Measurements from ENCODE around the gene NUFIP1.

NUFIP1 gene

DNA sequence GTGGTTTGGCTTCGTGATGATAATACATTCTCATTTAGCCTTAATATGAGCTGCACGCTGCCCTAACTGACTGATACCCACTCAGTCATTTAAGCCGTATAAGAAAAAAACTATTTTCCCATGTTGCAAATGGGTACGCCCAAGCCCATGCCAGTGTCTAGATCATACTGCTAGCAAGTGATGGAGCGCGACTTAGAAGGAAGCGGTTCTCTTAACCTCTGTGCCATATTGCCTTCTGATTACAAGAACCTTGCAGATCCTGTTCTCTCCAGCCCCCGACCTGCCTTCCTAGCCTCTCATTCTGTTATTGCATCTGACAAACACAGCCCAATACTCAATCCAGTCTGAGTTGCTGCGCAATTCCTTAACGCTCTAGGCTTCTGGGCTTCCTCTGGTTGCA is 670 bp upstream of the NUFIP1 start:
- Histone ChIP-seq H3K4me3 (replicated peaks; ENCODE audit: insufficient read depth, low read length) (peak overlapping the region; percentile 99), H3K27me3 (ENCODE audit: insufficient read depth, poor library complexity, severe bottlenecking) (no peaks in the 10 kb centered on the region), H3K27ac (replicated peaks) (peak overlapping the region; percentile 86)
- TF ChIP-seq POLR2AphosphoS5 (IDR thresholded peaks at IDR 0.05; ENCODE audit: low read depth) (no peak), SPI1 (IDR thresholded peaks at IDR 0.05; ENCODE audit: borderline replicate concordance, low read depth) (no peak), GABPA (IDR thresholded peaks at IDR 0.05; ENCODE audit: low read depth) (no peak)
- TF ChIP-seq, protein P1, sequence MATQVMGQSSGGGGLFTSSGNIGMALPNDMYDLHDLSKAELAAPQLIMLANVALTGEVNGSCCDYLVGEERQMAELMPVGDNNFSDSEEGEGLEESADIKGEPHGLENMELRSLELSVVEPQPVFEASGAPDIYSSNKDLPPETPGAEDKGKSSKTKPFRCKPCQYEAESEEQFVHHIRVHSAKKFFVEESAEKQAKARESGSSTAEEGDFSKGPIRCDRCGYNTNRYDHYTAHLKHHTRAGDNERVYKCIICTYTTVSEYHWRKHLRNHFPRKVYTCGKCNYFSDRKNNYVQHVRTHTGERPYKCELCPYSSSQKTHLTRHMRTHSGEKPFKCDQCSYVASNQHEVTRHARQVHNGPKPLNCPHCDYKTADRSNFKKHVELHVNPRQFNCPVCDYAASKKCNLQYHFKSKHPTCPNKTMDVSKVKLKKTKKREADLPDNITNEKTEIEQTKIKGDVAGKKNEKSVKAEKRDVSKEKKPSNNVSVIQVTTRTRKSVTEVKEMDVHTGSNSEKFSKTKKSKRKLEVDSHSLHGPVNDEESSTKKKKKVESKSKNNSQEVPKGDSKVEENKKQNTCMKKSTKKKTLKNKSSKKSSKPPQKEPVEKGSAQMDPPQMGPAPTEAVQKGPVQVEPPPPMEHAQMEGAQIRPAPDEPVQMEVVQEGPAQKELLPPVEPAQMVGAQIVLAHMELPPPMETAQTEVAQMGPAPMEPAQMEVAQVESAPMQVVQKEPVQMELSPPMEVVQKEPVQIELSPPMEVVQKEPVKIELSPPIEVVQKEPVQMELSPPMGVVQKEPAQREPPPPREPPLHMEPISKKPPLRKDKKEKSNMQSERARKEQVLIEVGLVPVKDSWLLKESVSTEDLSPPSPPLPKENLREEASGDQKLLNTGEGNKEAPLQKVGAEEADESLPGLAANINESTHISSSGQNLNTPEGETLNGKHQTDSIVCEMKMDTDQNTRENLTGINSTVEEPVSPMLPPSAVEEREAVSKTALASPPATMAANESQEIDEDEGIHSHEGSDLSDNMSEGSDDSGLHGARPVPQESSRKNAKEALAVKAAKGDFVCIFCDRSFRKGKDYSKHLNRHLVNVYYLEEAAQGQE (IDR thresholded peaks at IDR 0.05; ENCODE audit: insufficient replicate concordance, low read depth), result no peak
- DNase-seq (ENCODE audit: low read depth in 1 of 2, low spot score in 1 of 2), result no peak

DNA sequence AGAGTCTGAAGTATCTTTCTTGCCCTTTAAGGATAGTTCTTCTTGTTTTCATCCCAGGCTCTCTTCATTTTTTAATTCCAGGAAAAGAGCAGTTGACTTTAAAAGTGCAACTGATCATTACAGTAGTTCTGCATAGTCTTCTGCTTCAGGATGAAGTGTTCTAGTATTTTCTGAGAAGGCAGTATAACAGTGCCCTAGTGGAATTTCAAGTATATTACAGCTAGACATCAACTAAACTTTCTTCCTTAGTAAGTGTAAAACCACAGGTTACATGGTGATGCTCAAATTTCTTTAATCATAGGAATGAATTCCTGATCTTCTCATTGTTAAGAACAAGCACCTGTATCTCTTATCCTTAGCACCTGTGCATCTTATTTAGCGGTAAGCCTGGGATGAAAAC is 10.9 kb downstream of the NUFIP1 start:
- no peak for TF ChIP-seq GABPA (IDR thresholded peaks at IDR 0.05; ENCODE audit: low read depth)
- TF ChIP-seq SPI1 (IDR thresholded peaks at IDR 0.05; ENCODE audit: borderline replicate concordance, low read depth), result no peak
- TF ChIP-seq POLR2AphosphoS5 (IDR thresholded peaks at IDR 0.05; ENCODE audit: low read depth), result no peak
- TF ChIP-seq, protein P2, sequence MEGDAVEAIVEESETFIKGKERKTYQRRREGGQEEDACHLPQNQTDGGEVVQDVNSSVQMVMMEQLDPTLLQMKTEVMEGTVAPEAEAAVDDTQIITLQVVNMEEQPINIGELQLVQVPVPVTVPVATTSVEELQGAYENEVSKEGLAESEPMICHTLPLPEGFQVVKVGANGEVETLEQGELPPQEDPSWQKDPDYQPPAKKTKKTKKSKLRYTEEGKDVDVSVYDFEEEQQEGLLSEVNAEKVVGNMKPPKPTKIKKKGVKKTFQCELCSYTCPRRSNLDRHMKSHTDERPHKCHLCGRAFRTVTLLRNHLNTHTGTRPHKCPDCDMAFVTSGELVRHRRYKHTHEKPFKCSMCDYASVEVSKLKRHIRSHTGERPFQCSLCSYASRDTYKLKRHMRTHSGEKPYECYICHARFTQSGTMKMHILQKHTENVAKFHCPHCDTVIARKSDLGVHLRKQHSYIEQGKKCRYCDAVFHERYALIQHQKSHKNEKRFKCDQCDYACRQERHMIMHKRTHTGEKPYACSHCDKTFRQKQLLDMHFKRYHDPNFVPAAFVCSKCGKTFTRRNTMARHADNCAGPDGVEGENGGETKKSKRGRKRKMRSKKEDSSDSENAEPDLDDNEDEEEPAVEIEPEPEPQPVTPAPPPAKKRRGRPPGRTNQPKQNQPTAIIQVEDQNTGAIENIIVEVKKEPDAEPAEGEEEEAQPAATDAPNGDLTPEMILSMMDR (IDR thresholded peaks at IDR 0.05; ENCODE audit: insufficient read depth, low read length), result no peak
- TF ChIP-seq, protein P1 (IDR thresholded peaks at IDR 0.05; ENCODE audit: insufficient replicate concordance, low read depth), result no peak
- peak overlapping the region; percentile 36 for H3K27ac ChIP-seq (replicated peaks)
- no peaks in the 10 kb centered on the region for H3K27me3 ChIP-seq (ENCODE audit: insufficient read depth, poor library complexity, severe bottlenecking)
- no peak for DNase-seq (ENCODE audit: low read depth in 1 of 2, low spot score in 1 of 2)
- H3K4me3 ChIP-seq (replicated peaks; ENCODE audit: insufficient read depth, low read length), result no peak overlapping the region

DNA sequence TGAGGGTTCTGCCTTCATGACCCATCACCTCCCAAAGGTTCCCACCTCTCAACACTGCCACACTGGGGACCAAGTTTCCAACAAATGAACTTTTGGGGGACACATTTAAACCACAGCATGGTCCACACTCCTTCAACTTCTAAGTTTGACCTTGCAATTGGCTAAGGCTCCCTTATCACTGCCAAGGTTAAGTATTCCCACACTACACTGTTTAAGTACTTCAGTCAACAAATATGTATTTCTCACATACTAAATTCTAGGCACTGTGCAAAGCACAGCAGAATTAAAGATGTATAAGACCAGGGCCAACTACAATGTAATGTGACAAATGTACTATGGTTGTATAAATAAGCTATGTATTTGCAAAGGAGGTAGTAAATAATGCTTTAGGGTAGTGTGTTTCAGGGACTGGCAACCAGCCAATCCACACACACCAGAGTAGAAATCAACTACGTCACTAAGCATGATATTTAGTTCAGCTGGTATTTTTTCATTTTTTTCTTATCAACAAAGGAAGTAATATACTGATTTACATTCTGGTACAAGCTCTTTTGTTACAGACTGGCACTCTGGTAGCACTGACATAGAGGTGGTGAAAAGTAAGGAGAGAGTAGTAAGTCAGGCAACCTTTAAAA is 12.2 kb downstream of the NUFIP1 start:
- H3K27ac ChIP-seq (replicated peaks), result no peak overlapping the region
- TF ChIP-seq POLR2AphosphoS5 (IDR thresholded peaks at IDR 0.05; ENCODE audit: low read depth) (no peak), SPI1 (IDR thresholded peaks at IDR 0.05; ENCODE audit: borderline replicate concordance, low read depth) (no peak), GABPA (IDR thresholded peaks at IDR 0.05; ENCODE audit: low read depth) (no peak)
- TF ChIP-seq, protein P1 (IDR thresholded peaks at IDR 0.05; ENCODE audit: insufficient replicate concordance, low read depth), result no peak
- TF ChIP-seq, protein P2 (IDR thresholded peaks at IDR 0.05; ENCODE audit: insufficient read depth, low read length), result no peak

More for the DNA sequence above, 12.2 kb downstream of the NUFIP1 start:
- Histone ChIP-seq H3K4me3 (replicated peaks; ENCODE audit: insufficient read depth, low read length) (no peak overlapping the region), H3K27me3 (ENCODE audit: insufficient read depth, poor library complexity, severe bottlenecking) (no peaks in the 10 kb centered on the region)
- no peak for DNase-seq (ENCODE audit: low read depth in 1 of 2, low spot score in 1 of 2)
